SK-N-SH (cell line): ENCODE data around the gene CLEC17A.

Source experiments
- CHD2 ChIP-seq: fragments of 150-350 bp; IDR thresholded peaks from 2 replicates; pipeline ENCODE4 v1.6.1; 2018; ENCODE audit warnings: low read length; ENCODE audit not compliant: partially characterized antibody
- EP300 ChIP-seq, 2 experiments: IDR thresholded peaks; 2 replicates each; pipeline versions ENCODE4 v1.4.0 to v1.6.1; 2012; ENCODE audit warnings: borderline replicate concordance in 1 of 2, low read depth in 1 of 2, low read length in 1 of 2
- NRF1 ChIP-seq: IDR thresholded peaks from 2 replicates; pipeline ENCODE4 v1.6.1; 2012; ENCODE audit warnings: low read depth, mild to moderate bottlenecking, low read length
- POLR2AphosphoS5 ChIP-seq: IDR thresholded peaks from 2 replicates; pipeline ENCODE4 v1.6.1; 2012; ENCODE audit warnings: low read depth, low read length
- RAD21 ChIP-seq: IDR thresholded peaks from 2 replicates; pipeline ENCODE4 v1.6.1; 2012; ENCODE audit warnings: mild to moderate bottlenecking, low read length
- RFX5 ChIP-seq: IDR thresholded peaks from 2 replicates; pipeline ENCODE4 v1.6.1; 2012; ENCODE audit warnings: mild to moderate bottlenecking, improper control_type of control experiment, low read length
- SIN3A ChIP-seq: IDR thresholded peaks from 2 replicates; pipeline ENCODE4 v1.6.1; 2012; ENCODE audit warnings: low read depth, mild to moderate bottlenecking, low read length, moderate library complexity, borderline replicate concordance
- TAF1 ChIP-seq: IDR thresholded peaks from 2 replicates; pipeline ENCODE4 v1.6.1; 2012; ENCODE audit warnings: low read depth, mild to moderate bottlenecking, low read length, moderate library complexity, borderline replicate concordance
- TF ChIP-seq, protein P1 (sequence below): fragments of 200-600 bp; sonication (generic); IDR thresholded peaks from 2 replicates; pipeline ENCODE4 v1.6.1; 2017; ENCODE audit warnings: antibody characterized with exemption, mild to moderate bottlenecking, moderate library complexity
- TF ChIP-seq, protein P2 (sequence below): IDR thresholded peaks from 2 replicates; pipeline ENCODE4; 2012

DNA sequence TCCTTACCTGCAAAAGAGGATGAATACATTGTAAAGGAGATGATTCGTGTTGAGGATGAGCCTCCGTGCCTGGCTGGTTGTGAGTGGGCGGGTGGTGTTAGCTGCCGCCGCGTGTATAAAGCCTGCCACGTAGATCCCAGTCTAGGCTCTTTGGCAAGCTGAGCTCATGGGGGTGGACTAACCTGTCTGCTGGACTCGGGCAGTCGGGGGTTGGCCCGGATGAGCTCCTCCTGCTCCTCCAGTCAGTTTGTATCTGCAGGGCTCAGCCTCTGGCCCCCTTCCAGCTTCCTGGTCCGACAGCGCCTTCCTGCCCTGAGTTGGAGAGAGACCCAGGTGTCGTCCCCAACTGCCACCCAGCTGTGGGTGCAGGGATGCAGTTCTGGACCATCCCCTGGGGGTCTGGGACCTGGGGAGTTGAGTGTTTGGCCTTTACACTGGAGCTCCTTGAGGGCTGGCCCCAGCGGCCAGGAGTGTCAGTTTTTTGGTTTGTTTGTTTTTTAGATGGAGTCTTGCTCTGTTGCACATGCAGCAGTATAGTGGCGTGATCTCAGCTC is 32.6 kb upstream of the CLEC17A start:
- TF ChIP-seq CHD2 (no peak), SIN3A (no peak), EP300 (IDR thresholded peaks at IDR 0.05; ENCODE audit: borderline replicate concordance in 1 of 2, low read depth in 1 of 2, low read length in 1 of 2) (no peak), TAF1 (no peak), NRF1 (no peak), POLR2AphosphoS5 (no peak), RAD21 (no peak), RFX5 (no peak)
- TF ChIP-seq, protein P1, sequence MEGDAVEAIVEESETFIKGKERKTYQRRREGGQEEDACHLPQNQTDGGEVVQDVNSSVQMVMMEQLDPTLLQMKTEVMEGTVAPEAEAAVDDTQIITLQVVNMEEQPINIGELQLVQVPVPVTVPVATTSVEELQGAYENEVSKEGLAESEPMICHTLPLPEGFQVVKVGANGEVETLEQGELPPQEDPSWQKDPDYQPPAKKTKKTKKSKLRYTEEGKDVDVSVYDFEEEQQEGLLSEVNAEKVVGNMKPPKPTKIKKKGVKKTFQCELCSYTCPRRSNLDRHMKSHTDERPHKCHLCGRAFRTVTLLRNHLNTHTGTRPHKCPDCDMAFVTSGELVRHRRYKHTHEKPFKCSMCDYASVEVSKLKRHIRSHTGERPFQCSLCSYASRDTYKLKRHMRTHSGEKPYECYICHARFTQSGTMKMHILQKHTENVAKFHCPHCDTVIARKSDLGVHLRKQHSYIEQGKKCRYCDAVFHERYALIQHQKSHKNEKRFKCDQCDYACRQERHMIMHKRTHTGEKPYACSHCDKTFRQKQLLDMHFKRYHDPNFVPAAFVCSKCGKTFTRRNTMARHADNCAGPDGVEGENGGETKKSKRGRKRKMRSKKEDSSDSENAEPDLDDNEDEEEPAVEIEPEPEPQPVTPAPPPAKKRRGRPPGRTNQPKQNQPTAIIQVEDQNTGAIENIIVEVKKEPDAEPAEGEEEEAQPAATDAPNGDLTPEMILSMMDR, result no peak
- TF ChIP-seq, protein P2, sequence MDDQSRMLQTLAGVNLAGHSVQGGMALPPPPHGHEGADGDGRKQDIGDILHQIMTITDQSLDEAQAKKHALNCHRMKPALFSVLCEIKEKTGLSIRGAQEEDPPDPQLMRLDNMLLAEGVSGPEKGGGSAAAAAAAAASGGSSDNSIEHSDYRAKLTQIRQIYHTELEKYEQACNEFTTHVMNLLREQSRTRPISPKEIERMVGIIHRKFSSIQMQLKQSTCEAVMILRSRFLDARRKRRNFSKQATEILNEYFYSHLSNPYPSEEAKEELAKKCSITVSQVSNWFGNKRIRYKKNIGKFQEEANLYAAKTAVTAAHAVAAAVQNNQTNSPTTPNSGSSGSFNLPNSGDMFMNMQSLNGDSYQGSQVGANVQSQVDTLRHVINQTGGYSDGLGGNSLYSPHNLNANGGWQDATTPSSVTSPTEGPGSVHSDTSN, result no peak
